ENCODE measurements around the gene TRPM7.

- TF ChIP-seq CTCF (IDR thresholded peaks at IDR 0.05) (no peak), POLR2A (IDR thresholded peaks at IDR 0.05) (no peak)
Measured at GRCh38 chr15:50531766-50532165, 154.8 kb downstream of the TRPM7 start.
